Measurements from ENCODE around the gene IL19.
"Not testable (repeated sequence)": the region's sequence is repeated elsewhere in the genome, so short reads cannot be mapped to it uniquely, and the experiment has no call there.

IL19 gene

DNA sequence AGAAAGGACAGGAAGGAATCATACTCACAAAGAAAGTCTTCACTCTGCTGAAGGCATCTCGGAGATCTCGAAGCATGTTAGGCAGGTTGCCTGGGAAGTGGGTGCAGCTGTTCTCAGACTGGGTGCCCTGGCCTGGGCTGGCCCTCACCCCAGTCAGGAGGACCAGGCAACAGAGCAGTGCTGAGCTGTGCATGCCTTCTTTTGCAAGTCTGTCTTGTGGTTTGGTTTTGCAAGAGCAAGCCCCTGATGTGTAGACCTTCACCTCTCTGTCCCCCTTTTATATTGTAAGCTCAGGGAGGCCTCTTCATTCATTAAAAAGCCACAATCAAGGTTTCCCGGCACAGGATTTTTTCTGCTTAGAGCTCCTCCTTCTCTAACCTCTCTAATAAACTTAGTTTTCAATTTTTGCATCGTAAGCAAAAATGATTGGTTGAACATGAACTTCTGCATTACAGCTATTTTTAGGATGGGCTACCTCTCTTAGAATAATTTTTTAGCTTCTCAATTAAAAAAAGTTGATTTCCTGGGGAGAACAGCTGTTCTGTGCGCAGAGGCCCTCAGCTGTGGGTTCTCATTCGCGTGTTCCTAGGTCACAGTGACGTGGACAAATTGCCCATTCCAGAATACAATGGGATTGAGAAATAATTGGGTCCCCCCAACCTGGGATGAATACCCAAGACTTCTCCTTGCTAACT is 1.8 kb downstream of the IL19 start, which contains the start of gene IL10:
TSS of gene IL10 (minus strand) at position 252 of the 695 bp plus-strand sequence. CDS start at position 193, 59 bp downstream.
- H3K27ac ChIP-seq (ENCODE audit: low read length) = peak within 1 kb of the TSS; percentile 72

DNA sequence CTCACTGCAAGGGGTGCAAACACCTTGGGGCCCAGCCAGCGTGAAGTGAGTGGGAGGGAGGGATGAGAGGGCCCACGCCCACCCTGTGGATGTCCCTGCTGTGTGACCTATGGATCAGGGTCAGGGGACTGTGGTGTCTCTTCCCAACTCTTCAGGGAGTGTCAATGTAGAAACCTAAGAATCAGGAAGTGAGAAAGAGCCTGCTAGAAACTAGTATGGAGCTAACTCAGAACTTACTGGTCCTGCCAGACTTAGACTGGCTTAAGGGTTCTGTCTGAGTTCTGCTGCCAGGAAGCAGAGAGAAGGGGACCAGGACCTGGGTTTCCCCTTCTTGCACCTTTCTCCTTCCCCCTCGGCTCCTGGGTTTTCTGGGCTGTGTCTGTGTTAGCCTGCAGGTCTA is 3.5 kb downstream of the IL19 start:
- peaks cover 92% of the 10 kb centered on the region for H3K4me1 ChIP-seq (ENCODE audit: low read length)
- no peaks in the 10 kb centered on the region for H4K20me1 ChIP-seq (ENCODE audit: insufficient read depth, low read length)
- no peak overlapping the region for H2AFZ ChIP-seq (ENCODE audit: low read depth, low read length)
- peaks cover 6% of the 10 kb centered on the region for H3K36me3 ChIP-seq (replicated peaks; ENCODE audit: low read depth, low read length)
- H3K79me2 ChIP-seq (ENCODE audit: low read length) = peaks cover 14% of the 10 kb centered on the region; the same call in 1 of the 2 replicates
- TF ChIP-seq, protein P1, sequence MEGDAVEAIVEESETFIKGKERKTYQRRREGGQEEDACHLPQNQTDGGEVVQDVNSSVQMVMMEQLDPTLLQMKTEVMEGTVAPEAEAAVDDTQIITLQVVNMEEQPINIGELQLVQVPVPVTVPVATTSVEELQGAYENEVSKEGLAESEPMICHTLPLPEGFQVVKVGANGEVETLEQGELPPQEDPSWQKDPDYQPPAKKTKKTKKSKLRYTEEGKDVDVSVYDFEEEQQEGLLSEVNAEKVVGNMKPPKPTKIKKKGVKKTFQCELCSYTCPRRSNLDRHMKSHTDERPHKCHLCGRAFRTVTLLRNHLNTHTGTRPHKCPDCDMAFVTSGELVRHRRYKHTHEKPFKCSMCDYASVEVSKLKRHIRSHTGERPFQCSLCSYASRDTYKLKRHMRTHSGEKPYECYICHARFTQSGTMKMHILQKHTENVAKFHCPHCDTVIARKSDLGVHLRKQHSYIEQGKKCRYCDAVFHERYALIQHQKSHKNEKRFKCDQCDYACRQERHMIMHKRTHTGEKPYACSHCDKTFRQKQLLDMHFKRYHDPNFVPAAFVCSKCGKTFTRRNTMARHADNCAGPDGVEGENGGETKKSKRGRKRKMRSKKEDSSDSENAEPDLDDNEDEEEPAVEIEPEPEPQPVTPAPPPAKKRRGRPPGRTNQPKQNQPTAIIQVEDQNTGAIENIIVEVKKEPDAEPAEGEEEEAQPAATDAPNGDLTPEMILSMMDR (IDR thresholded peaks at IDR 0.05; ENCODE audit: low read depth, low read length) = no peak
- TF ChIP-seq EZH2phosphoT487 (IDR thresholded peaks at IDR 0.05; ENCODE audit: low read depth) = no peak
- H3K4me3 ChIP-seq (ENCODE audit: low read length) = peak overlapping the region; percentile 77
- peak overlapping the region; percentile 94 for H3K4me2 ChIP-seq (ENCODE audit: low read length)
- H3K9me3 ChIP-seq (ENCODE audit: insufficient read depth, low read length) = no peaks in the 10 kb centered on the region
- H3K9ac ChIP-seq (ENCODE audit: low read length) = peak overlapping the region; percentile 46; the same call in 1 of the 2 replicates
- H3K27me3 ChIP-seq (ENCODE audit: low read depth, low read length) = peaks cover 34% of the 10 kb centered on the region
- peak overlapping the region; percentile 53 for H3K27ac ChIP-seq (ENCODE audit: low read length)

More for the DNA sequence above, 1.8 kb downstream of the IL19 start, which contains the start of gene IL10:
- TF ChIP-seq, protein P1 (IDR thresholded peaks at IDR 0.05; ENCODE audit: low read depth, low read length) = no peak
- TF ChIP-seq EZH2phosphoT487 (IDR thresholded peaks at IDR 0.05; ENCODE audit: low read depth) = no peak
- no peaks in the 10 kb centered on the region for H3K9me3 ChIP-seq (ENCODE audit: insufficient read depth, low read length)
- peak within 1 kb of the TSS; percentile 77 for H3K4me3 ChIP-seq (ENCODE audit: low read length)
- H3K9ac ChIP-seq (ENCODE audit: low read length) = peak within 1 kb of the TSS; percentile 75
- H3K27me3 ChIP-seq (ENCODE audit: low read depth, low read length) = peaks cover 22% of the 10 kb centered on the region
- H3K79me2 ChIP-seq (ENCODE audit: low read length) = peaks cover 14% of the 10 kb centered on the region; the same call in 1 of the 2 replicates
- peaks cover 7% of the 10 kb centered on the region for H3K36me3 ChIP-seq (replicated peaks; ENCODE audit: low read depth, low read length)
- peaks cover 92% of the 10 kb centered on the region for H3K4me1 ChIP-seq (ENCODE audit: low read length)
- no peak within 1 kb of the TSS for H2AFZ ChIP-seq (ENCODE audit: low read depth, low read length)
- H3K4me2 ChIP-seq (ENCODE audit: low read length) = peak within 1 kb of the TSS; percentile 94
- H4K20me1 ChIP-seq (ENCODE audit: insufficient read depth, low read length) = no peaks in the 10 kb centered on the region

DNA sequence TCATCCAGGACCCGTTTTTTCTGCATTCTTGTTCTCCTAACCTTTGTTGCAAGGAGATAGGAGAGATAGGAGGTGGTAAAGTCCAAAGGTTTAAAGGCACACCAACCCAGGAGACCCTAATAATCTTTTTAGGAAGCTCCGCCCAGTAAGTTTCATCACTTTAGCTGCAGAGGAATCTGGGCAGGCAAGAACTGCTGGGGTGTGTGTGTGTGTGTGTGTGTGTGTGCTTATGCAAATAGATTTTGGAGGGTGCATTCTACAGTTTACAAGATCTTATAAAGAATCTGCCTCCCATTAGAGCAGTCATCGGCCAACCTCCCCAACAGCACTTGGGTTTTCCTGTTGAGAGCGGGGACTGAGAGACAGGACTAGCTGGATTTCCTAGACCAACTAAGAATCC is 5.7 kb downstream of the IL19 start:
- H3K4me1 ChIP-seq (ENCODE audit: low read length) = peaks cover 91% of the 10 kb centered on the region
- H3K27ac ChIP-seq (ENCODE audit: low read length) = no peak overlapping the region
- H2AFZ ChIP-seq (ENCODE audit: low read depth, low read length) = no peak overlapping the region
- H3K79me2 ChIP-seq (ENCODE audit: low read length) = peaks cover 14% of the 10 kb centered on the region; the same call in 1 of the 2 replicates
- peak overlapping the region; percentile 8; the same call in 1 of the 2 replicates for H3K4me2 ChIP-seq (ENCODE audit: low read length)
- H3K9me3 ChIP-seq (ENCODE audit: insufficient read depth, low read length) = no peaks in the 10 kb centered on the region
- no peak overlapping the region for H3K9ac ChIP-seq (ENCODE audit: low read length)
- H4K20me1 ChIP-seq (ENCODE audit: insufficient read depth, low read length) = no peaks in the 10 kb centered on the region
- no peak overlapping the region for H3K4me3 ChIP-seq (ENCODE audit: low read length)
- H3K27me3 ChIP-seq (ENCODE audit: low read depth, low read length) = peaks cover 39% of the 10 kb centered on the region
- no peak for TF ChIP-seq EZH2phosphoT487 (IDR thresholded peaks at IDR 0.05; ENCODE audit: low read depth)
- TF ChIP-seq, protein P1 (IDR thresholded peaks at IDR 0.05; ENCODE audit: low read depth, low read length) = no peak
- peaks cover 6% of the 10 kb centered on the region for H3K36me3 ChIP-seq (replicated peaks; ENCODE audit: low read depth, low read length)

DNA sequence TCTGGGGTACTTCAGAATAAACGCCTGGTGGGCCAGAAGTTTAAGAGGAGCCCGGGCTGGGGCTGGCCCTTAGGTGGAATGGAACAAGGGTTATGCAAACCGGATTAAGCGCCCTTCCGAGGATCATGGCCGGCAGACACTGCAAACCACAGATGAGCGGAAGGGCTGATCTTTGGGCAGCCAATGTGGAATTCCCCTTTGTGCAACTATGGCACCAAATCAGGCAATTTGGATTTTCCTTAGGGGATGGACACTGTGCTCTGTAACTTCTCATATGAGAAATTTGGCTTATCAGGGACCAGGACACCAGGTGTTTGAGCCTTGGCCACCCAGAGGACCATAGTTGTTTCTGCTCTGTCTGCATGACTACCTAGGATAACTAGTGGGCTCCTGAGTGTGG is 7.5 kb downstream of the IL19 start:
- H3K4me2 ChIP-seq (ENCODE audit: low read length) = no peak overlapping the region
- no peaks in the 10 kb centered on the region for H3K9me3 ChIP-seq (ENCODE audit: insufficient read depth, low read length)
- peaks cover 6% of the 10 kb centered on the region for H3K36me3 ChIP-seq (replicated peaks; ENCODE audit: low read depth, low read length)
- no peak overlapping the region for H3K9ac ChIP-seq (ENCODE audit: low read length)
- H3K27ac ChIP-seq (ENCODE audit: low read length) = no peak overlapping the region
- no peaks in the 10 kb centered on the region for H4K20me1 ChIP-seq (ENCODE audit: insufficient read depth, low read length)
- no peak overlapping the region for H3K4me3 ChIP-seq (ENCODE audit: low read length)
- peaks cover 7% of the 10 kb centered on the region; the same call in 1 of the 2 replicates for H3K79me2 ChIP-seq (ENCODE audit: low read length)
- no peak for TF ChIP-seq EZH2phosphoT487 (IDR thresholded peaks at IDR 0.05; ENCODE audit: low read depth)
- TF ChIP-seq, protein P1 (IDR thresholded peaks at IDR 0.05; ENCODE audit: low read depth, low read length) = no peak
- H2AFZ ChIP-seq (ENCODE audit: low read depth, low read length) = no peak overlapping the region
- H3K4me1 ChIP-seq (ENCODE audit: low read length) = peaks cover 88% of the 10 kb centered on the region
- peaks cover 28% of the 10 kb centered on the region for H3K27me3 ChIP-seq (ENCODE audit: low read depth, low read length)

DNA sequence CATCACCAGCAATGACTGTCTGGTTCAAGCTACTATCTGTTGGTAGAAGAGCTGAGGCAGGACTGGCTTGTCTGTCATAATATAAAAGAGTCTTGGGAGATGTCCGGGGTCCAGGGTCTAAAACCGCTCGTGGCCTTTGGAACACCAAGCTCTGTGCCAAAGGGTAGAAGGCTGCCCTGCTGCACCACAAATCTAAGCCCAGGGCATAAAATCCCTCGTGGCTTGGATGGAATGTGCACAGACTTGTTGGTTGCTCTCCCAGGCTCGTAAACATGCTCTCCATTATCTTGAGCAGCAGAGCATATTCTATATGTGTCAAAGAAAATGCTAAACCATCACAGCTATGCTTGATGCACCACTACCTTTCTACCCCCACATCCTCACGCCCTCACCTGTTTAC is 8.3 kb downstream of the IL19 start:
- H3K27me3 ChIP-seq (ENCODE audit: low read depth, low read length) = peaks cover 31% of the 10 kb centered on the region
- not testable (repeated sequence) for H3K9ac ChIP-seq (ENCODE audit: low read length); H3K4me2 ChIP-seq (ENCODE audit: low read length); H3K9me3 ChIP-seq (ENCODE audit: insufficient read depth, low read length); H3K79me2 ChIP-seq (ENCODE audit: low read length); H3K36me3 ChIP-seq (replicated peaks; ENCODE audit: low read depth, low read length); H3K4me3 ChIP-seq (ENCODE audit: low read length); H3K27ac ChIP-seq (ENCODE audit: low read length); H4K20me1 ChIP-seq (ENCODE audit: insufficient read depth, low read length); H2AFZ ChIP-seq (ENCODE audit: low read depth, low read length)
- H3K4me1 ChIP-seq (ENCODE audit: low read length) = peaks cover 88% of the 10 kb centered on the region
